Measurements from ENCODE around the gene VSTM2B. TPM values are rescaled to one million over a fixed set of nuclear protein-coding genes. Genes with fewer than 3 reads are reported as not detected.
"Not testable (repeated sequence)": the region's sequence is repeated elsewhere in the genome, so short reads cannot be mapped to it uniquely, and the experiment has no call there.

Gene VSTM2B
- total and polyA plus RNA-seq, 2 donors = not detected

GRCh38 chr19:29543381-29543780, 17.6 kb downstream of the VSTM2B start:
- Histone ChIP-seq H3K36me3 (ENCODE audit: insufficient read depth) (no peaks in the 10 kb centered on the region), H3K4me1 (ENCODE audit: insufficient read depth) (no peaks in the 10 kb centered on the region), H3K4me3 (ENCODE audit: low read depth, low read length) (no peak overlapping the region), H3K27ac (ENCODE audit: low read depth) (no peak overlapping the region)
- WGBS = 76% methylated on average over 2 of the region's 2 CpGs
- DNase-seq (ENCODE audit: extremely low spot score) = no peak

GRCh38 chr19:29544656-29545360, 19.0 kb downstream of the VSTM2B start:
- Histone ChIP-seq H3K4me1 (ENCODE audit: insufficient read depth) (no peaks in the 10 kb centered on the region), H3K27ac (ENCODE audit: low read depth) (no peak overlapping the region), H3K4me3 (ENCODE audit: low read depth, low read length) (no peak overlapping the region), H3K36me3 (ENCODE audit: insufficient read depth) (no peaks in the 10 kb centered on the region)
- WGBS = 84% methylated on average over 15 of the region's 15 CpGs
- no peak for DNase-seq (ENCODE audit: extremely low spot score)

GRCh38 chr19:29545447-29545846, 19.7 kb downstream of the VSTM2B start:
- DNase-seq (ENCODE audit: extremely low spot score); H3K4me3 ChIP-seq (ENCODE audit: low read depth, low read length); H3K27ac ChIP-seq (ENCODE audit: low read depth); H3K36me3 ChIP-seq (ENCODE audit: insufficient read depth); H3K4me1 ChIP-seq (ENCODE audit: insufficient read depth): not testable (repeated sequence)
- 89% methylated on average over 4 of the region's 4 CpGs for WGBS

GRCh38 chr19:29545866-29546582, 20.2 kb downstream of the VSTM2B start:
- DNase-seq (ENCODE audit: extremely low spot score) = no peak
- H3K36me3 ChIP-seq (ENCODE audit: insufficient read depth) = no peaks in the 10 kb centered on the region
- H3K27ac ChIP-seq (ENCODE audit: low read depth) = no peak overlapping the region
- WGBS = 67% methylated on average over 8 of the region's 8 CpGs
- no peak overlapping the region for H3K4me3 ChIP-seq (ENCODE audit: low read depth, low read length)
- H3K4me1 ChIP-seq (ENCODE audit: insufficient read depth) = no peaks in the 10 kb centered on the region

GRCh38 chr19:29546583-29547190, 20.9 kb downstream of the VSTM2B start:
- Histone ChIP-seq H3K27ac (ENCODE audit: low read depth) (no peak overlapping the region), H3K4me3 (ENCODE audit: low read depth, low read length) (no peak overlapping the region), H3K4me1 (ENCODE audit: insufficient read depth) (no peaks in the 10 kb centered on the region), H3K36me3 (ENCODE audit: insufficient read depth) (no peaks in the 10 kb centered on the region)
- no peak for DNase-seq (ENCODE audit: extremely low spot score)
- WGBS = 18% methylated on average over 10 of the region's 10 CpGs

- Histone ChIP-seq H3K27ac (ENCODE audit: low read depth) (no peak overlapping the region), H3K36me3 (ENCODE audit: insufficient read depth) (no peaks in the 10 kb centered on the region), H3K4me3 (ENCODE audit: low read depth, low read length) (no peak overlapping the region), H3K4me1 (ENCODE audit: insufficient read depth) (no peaks in the 10 kb centered on the region)
- no peak for DNase-seq (ENCODE audit: extremely low spot score)
- 66% methylated on average over 7 of the region's 7 CpGs for WGBS
Measured at GRCh38 chr19:29547361-29547960, 21.7 kb downstream of the VSTM2B start.

- H3K4me1 ChIP-seq (ENCODE audit: insufficient read depth) = no peaks in the 10 kb centered on the region
- no peak for DNase-seq (ENCODE audit: extremely low spot score)
- no peaks in the 10 kb centered on the region for H3K36me3 ChIP-seq (ENCODE audit: insufficient read depth)
- H3K4me3 ChIP-seq (ENCODE audit: low read depth, low read length) = no peak overlapping the region
- WGBS = 53% methylated on average over 8 of the region's 8 CpGs
- H3K27ac ChIP-seq (ENCODE audit: low read depth) = no peak overlapping the region
Measured at GRCh38 chr19:29547981-29548380, 22.2 kb downstream of the VSTM2B start.

- Histone ChIP-seq H3K4me1 (ENCODE audit: insufficient read depth) (no peaks in the 10 kb centered on the region), H3K36me3 (ENCODE audit: insufficient read depth) (no peaks in the 10 kb centered on the region), H3K4me3 (ENCODE audit: low read depth, low read length) (no peak overlapping the region), H3K27ac (ENCODE audit: low read depth) (no peak overlapping the region)
- no peak for DNase-seq (ENCODE audit: extremely low spot score)
- 73% methylated on average over 9 of the region's 9 CpGs for WGBS
Measured at GRCh38 chr19:29548483-29549085, 22.8 kb downstream of the VSTM2B start.

GRCh38 chr19:29549105-29550070, 23.6 kb downstream of the VSTM2B start:
- Histone ChIP-seq H3K4me3 (ENCODE audit: low read depth, low read length) (no peak overlapping the region), H3K36me3 (ENCODE audit: insufficient read depth) (no peaks in the 10 kb centered on the region), H3K4me1 (ENCODE audit: insufficient read depth) (no peaks in the 10 kb centered on the region), H3K27ac (ENCODE audit: low read depth) (no peak overlapping the region)
- WGBS = 67% methylated on average over 9 of the region's 9 CpGs
- no peak for DNase-seq (ENCODE audit: extremely low spot score)

- no peak overlapping the region for H3K27ac ChIP-seq (ENCODE audit: low read depth)
- H3K36me3 ChIP-seq (ENCODE audit: insufficient read depth) = no peaks in the 10 kb centered on the region
- no peak for DNase-seq (ENCODE audit: extremely low spot score)
- H3K4me1 ChIP-seq (ENCODE audit: insufficient read depth) = no peaks in the 10 kb centered on the region
- H3K4me3 ChIP-seq (ENCODE audit: low read depth, low read length) = no peak overlapping the region
- 78% methylated on average over 5 of the region's 5 CpGs for WGBS
Measured at GRCh38 chr19:29550896-29551295, 25.1 kb downstream of the VSTM2B start.

- Histone ChIP-seq H3K36me3 (ENCODE audit: insufficient read depth) (no peaks in the 10 kb centered on the region), H3K4me1 (ENCODE audit: insufficient read depth) (no peaks in the 10 kb centered on the region), H3K27ac (ENCODE audit: low read depth) (no peak overlapping the region), H3K4me3 (ENCODE audit: low read depth, low read length) (no peak overlapping the region)
- no peak for DNase-seq (ENCODE audit: extremely low spot score)
- 77% methylated on average over 3 of the region's 3 CpGs for WGBS
Measured at GRCh38 chr19:29551774-29552173, 26.0 kb downstream of the VSTM2B start.

- 75% methylated on average over 6 of the region's 6 CpGs for WGBS
- H3K4me1 ChIP-seq (ENCODE audit: insufficient read depth) = no peaks in the 10 kb centered on the region
- DNase-seq (ENCODE audit: extremely low spot score) = no peak
- H3K36me3 ChIP-seq (ENCODE audit: insufficient read depth) = no peaks in the 10 kb centered on the region
- H3K4me3 ChIP-seq (ENCODE audit: low read depth, low read length) = no peak overlapping the region
- no peak overlapping the region for H3K27ac ChIP-seq (ENCODE audit: low read depth)
Measured at GRCh38 chr19:29552454-29553280, 26.9 kb downstream of the VSTM2B start.

Measured in urinary bladder (tissue), 4 donors.